ENCODE measurements around the gene TRIOBP.
"Not testable (repeated sequence)": the region's sequence is repeated elsewhere in the genome, so short reads cannot be mapped to it uniquely, and the experiment has no call there.

The TRIOBP gene

GRCh38 chr22:37777122-37777687 is 80.4 kb downstream of the TRIOBP start:
- DNase-seq = no peak

- no peak for DNase-seq
These were observed 81.6 kb downstream of the TRIOBP start for GRCh38 chr22:37778370-37779009.

GRCh38 chr22:37781434-37782059 is 84.7 kb downstream of the TRIOBP start:
- DNase-seq = no peak

GRCh38 chr22:37782340-37783168 is 85.7 kb downstream of the TRIOBP start:
- DNase-seq = no peak

GRCh38 chr22:37784829-37785495 is 88.1 kb downstream of the TRIOBP start:
- DNase-seq = no peak

- DNase-seq = no peak
These were observed 93.4 kb downstream of the TRIOBP start for GRCh38 chr22:37790234-37790633.

- DNase-seq = no peak
These were observed 95.6 kb downstream of the TRIOBP start for GRCh38 chr22:37792494-37792893.

GRCh38 chr22:37794376-37794775 is 97.5 kb downstream of the TRIOBP start:
- no peak for DNase-seq

GRCh38 chr22:37796079-37796478 is 99.2 kb downstream of the TRIOBP start:
- no peak for DNase-seq

- DNase-seq = not testable (repeated sequence)
These were observed 100.4 kb downstream of the TRIOBP start for GRCh38 chr22:37797259-37797658.

GRCh38 chr22:37797874-37798500 is 101.1 kb downstream of the TRIOBP start:
- no peak for DNase-seq

- not testable (repeated sequence) for DNase-seq
These were observed 103.1 kb downstream of the TRIOBP start for GRCh38 chr22:37799979-37800378.

GRCh38 chr22:37801946-37802309 is 105.1 kb downstream of the TRIOBP start:
- peak; percentile 20 to 27 for DNase-seq

- peak; percentile 34 to 79 for DNase-seq
These were observed 105.7 kb downstream of the TRIOBP start for GRCh38 chr22:37802310-37803194.

GRCh38 chr22:37803195-37803638 is 106.4 kb downstream of the TRIOBP start:
- DNase-seq = peak in 1 of 2 experiments; percentile 41

- no peak for DNase-seq
These were observed 106.9 kb downstream of the TRIOBP start for GRCh38 chr22:37803639-37804351.

GRCh38 chr22:37804352-37804880 is 107.6 kb downstream of the TRIOBP start:
- DNase-seq = no peak

GRCh38 chr22:37804881-37805809 is 108.3 kb downstream of the TRIOBP start:
- DNase-seq = peak; percentile 65 to 66

GRCh38 chr22:37805810-37806277 is 109.0 kb downstream of the TRIOBP start:
- DNase-seq = no peak
